Measurements from ENCODE around the gene IGSF9.

GRCh38 chr1:159955456-159955855, 10.0 kb upstream of the IGSF9 start:
- TF ChIP-seq CTCF (conservative IDR thresholded peaks at IDR 0.05; ENCODE audit: low read length) (no peak), EZH2phosphoT487 (IDR thresholded peaks at IDR 0.05; ENCODE audit: borderline replicate concordance) (no peak)
